ENCODE results near the gene DCLK2.

The DCLK2 gene

GRCh38 chr4:150072906-150073714, 5.1 kb upstream of the DCLK2 start:
- H3K9ac ChIP-seq (ENCODE audit: low read length): peak overlapping the region; percentile 36
- no peak overlapping the region for H4K91ac ChIP-seq (ENCODE audit: low read length)
- H3K79me1 ChIP-seq (replicated peaks; ENCODE audit: low read length, poor library complexity, severe bottlenecking): no peaks in the 10 kb centered on the region
- peak overlapping the region; percentile 86 for H3K27ac ChIP-seq (ENCODE audit: low read length, poor library complexity, severe bottlenecking)
- H3K4me1 ChIP-seq (ENCODE audit: control insufficient read depth, insufficient read depth, low read depth, low read length): peaks cover 3% of the 10 kb centered on the region
- H3K36me3 ChIP-seq (ENCODE audit: control insufficient read depth in 1 of 2, insufficient read depth in 2 of 2, low read depth in 1 of 2, low read length in 2 of 2): no peaks in the 10 kb centered on the region
- no peak overlapping the region for H3K18ac ChIP-seq (ENCODE audit: low read depth in 1 of 2, low read length in 2 of 2)
- WGBS: no CpG with 5 or more reads among the region's 2 CpGs
- H3K4me2 ChIP-seq (ENCODE audit: low read length, poor library complexity, severe bottlenecking): no peak overlapping the region
- H3K14ac ChIP-seq (ENCODE audit: low read length in 2 of 2): no peak overlapping the region
- no peak overlapping the region for H2BK5ac ChIP-seq (ENCODE audit: low read depth, low read length, poor library complexity, severe bottlenecking)
- no peak overlapping the region for H2BK15ac ChIP-seq (ENCODE audit: low read depth, poor library complexity, severe bottlenecking)
- DNase-seq: peak; percentile 69
- no peak overlapping the region for H3K23ac ChIP-seq (ENCODE audit: low read length in 2 of 2)
- H2BK12ac ChIP-seq (ENCODE audit: low read length in 2 of 2): no peak overlapping the region
- no peak overlapping the region for H2BK120ac ChIP-seq (ENCODE audit: low read depth, low read length)
- no peaks in the 10 kb centered on the region for H3K27me3 ChIP-seq (ENCODE audit: control insufficient read depth in 1 of 2, insufficient read depth in 1 of 2, low read length in 2 of 2)
- H2AFZ ChIP-seq (ENCODE audit: low read depth, low read length): no peak overlapping the region
- no peak overlapping the region for H4K8ac ChIP-seq (ENCODE audit: low read length)
- no peak overlapping the region for H2AK5ac ChIP-seq (ENCODE audit: low read length, severe bottlenecking)
- H3K9me3 ChIP-seq (ENCODE audit: control insufficient read depth, low read length): no peaks in the 10 kb centered on the region
- no peak overlapping the region for H3K4me3 ChIP-seq (ENCODE audit: insufficient read depth in 1 of 2, low read depth in 1 of 2, low read length in 2 of 2)
- H3K4ac ChIP-seq (ENCODE audit: low read depth in 1 of 2, low read length in 2 of 2): no peak overlapping the region

GRCh38 chr4:150074064-150074463, 4.2 kb upstream of the DCLK2 start:
- Histone ChIP-seq H3K27ac (ENCODE audit: low read length, poor library complexity, severe bottlenecking) (peak overlapping the region; percentile 29), H2BK12ac (ENCODE audit: low read length in 2 of 2) (no peak overlapping the region), H3K27me3 (ENCODE audit: control insufficient read depth in 1 of 2, insufficient read depth in 1 of 2, low read length in 2 of 2) (no peaks in the 10 kb centered on the region), H2BK15ac (ENCODE audit: low read depth, poor library complexity, severe bottlenecking) (no peak overlapping the region), H3K23ac (ENCODE audit: low read length in 2 of 2) (no peak overlapping the region), H2BK5ac (ENCODE audit: low read depth, low read length, poor library complexity, severe bottlenecking) (no peak overlapping the region), H3K9me3 (ENCODE audit: control insufficient read depth, low read length) (no peaks in the 10 kb centered on the region), H3K4me3 (ENCODE audit: insufficient read depth in 1 of 2, low read depth in 1 of 2, low read length in 2 of 2) (no peak overlapping the region), H3K14ac (ENCODE audit: low read length in 2 of 2) (no peak overlapping the region), H3K9ac (ENCODE audit: low read length) (no peak overlapping the region), H4K8ac (ENCODE audit: low read length) (no peak overlapping the region), H2AFZ (ENCODE audit: low read depth, low read length) (no peak overlapping the region), H3K4me1 (ENCODE audit: control insufficient read depth, insufficient read depth, low read depth, low read length) (peaks cover 6% of the 10 kb centered on the region), H3K4ac (ENCODE audit: low read depth in 1 of 2, low read length in 2 of 2) (no peak overlapping the region), H2BK120ac (ENCODE audit: low read depth, low read length) (no peak overlapping the region), H4K91ac (ENCODE audit: low read length) (no peak overlapping the region), H3K18ac (ENCODE audit: low read depth in 1 of 2, low read length in 2 of 2) (no peak overlapping the region), H3K4me2 (ENCODE audit: low read length, poor library complexity, severe bottlenecking) (no peak overlapping the region), H2AK5ac (ENCODE audit: low read length, severe bottlenecking) (no peak overlapping the region), H3K36me3 (ENCODE audit: control insufficient read depth in 1 of 2, insufficient read depth in 2 of 2, low read depth in 1 of 2, low read length in 2 of 2) (no peaks in the 10 kb centered on the region), H3K79me1 (replicated peaks; ENCODE audit: low read length, poor library complexity, severe bottlenecking) (peaks cover 4% of the 10 kb centered on the region)
- WGBS: 80% methylated on average over 1 of the region's 2 CpGs
- no peak for DNase-seq

- H2BK12ac ChIP-seq (ENCODE audit: low read length in 2 of 2): peak overlapping the region in 1 of 2 experiments; percentile 51
- peak overlapping the region; percentile 96 for H2BK15ac ChIP-seq (ENCODE audit: low read depth, poor library complexity, severe bottlenecking)
- H2BK5ac ChIP-seq (ENCODE audit: low read depth, low read length, poor library complexity, severe bottlenecking): peak overlapping the region; percentile 40
- H3K14ac ChIP-seq (ENCODE audit: low read length in 2 of 2): no peak overlapping the region
- H3K79me1 ChIP-seq (replicated peaks; ENCODE audit: low read length, poor library complexity, severe bottlenecking): peaks cover 20% of the 10 kb centered on the region
- H3K23ac ChIP-seq (ENCODE audit: low read length in 2 of 2): peak overlapping the region in 1 of 2 experiments; percentile 27
- no peak overlapping the region for H2AK5ac ChIP-seq (ENCODE audit: low read length, severe bottlenecking)
- 1% methylated on average over 43 of the region's 59 CpGs for WGBS
- peak overlapping the region; percentile 73 to 92 for H3K18ac ChIP-seq (ENCODE audit: low read depth in 1 of 2, low read length in 2 of 2)
- peaks cover 13% of the 10 kb centered on the region for H3K4me1 ChIP-seq (ENCODE audit: control insufficient read depth, insufficient read depth, low read depth, low read length)
- peak overlapping the region; percentile 73 for H4K91ac ChIP-seq (ENCODE audit: low read length)
- H3K27me3 ChIP-seq (ENCODE audit: control insufficient read depth in 1 of 2, insufficient read depth in 1 of 2, low read length in 2 of 2): no peaks in the 10 kb centered on the region
- H3K27ac ChIP-seq (ENCODE audit: low read length, poor library complexity, severe bottlenecking): no peak overlapping the region
- H3K9ac ChIP-seq (ENCODE audit: low read length): peak overlapping the region; percentile 72
- peak overlapping the region; percentile 80 for H2AFZ ChIP-seq (ENCODE audit: low read depth, low read length)
- H3K36me3 ChIP-seq (ENCODE audit: control insufficient read depth in 1 of 2, insufficient read depth in 2 of 2, low read depth in 1 of 2, low read length in 2 of 2): no peaks in the 10 kb centered on the region
- peak overlapping the region; percentile 24 to 42 for H3K4ac ChIP-seq (ENCODE audit: low read depth in 1 of 2, low read length in 2 of 2)
- peak overlapping the region; percentile 24 for H4K8ac ChIP-seq (ENCODE audit: low read length)
- no peaks in the 10 kb centered on the region for H3K9me3 ChIP-seq (ENCODE audit: control insufficient read depth, low read length)
- peak overlapping the region; percentile 50 for H2BK120ac ChIP-seq (ENCODE audit: low read depth, low read length)
- DNase-seq: peak; percentile 68
- peak overlapping the region; percentile 73 to 80 for H3K4me3 ChIP-seq (ENCODE audit: insufficient read depth in 1 of 2, low read depth in 1 of 2, low read length in 2 of 2)
- H3K4me2 ChIP-seq (ENCODE audit: low read length, poor library complexity, severe bottlenecking): peak overlapping the region; percentile 82
These were observed 385 bp downstream of the DCLK2 start for GRCh38 chr4:150078579-150079080.

GRCh38 chr4:150079081-150079581, 886 bp downstream of the DCLK2 start:
- peak overlapping the region; percentile 73 to 80 for H3K4me3 ChIP-seq (ENCODE audit: insufficient read depth in 1 of 2, low read depth in 1 of 2, low read length in 2 of 2)
- no peaks in the 10 kb centered on the region for H3K27me3 ChIP-seq (ENCODE audit: control insufficient read depth in 1 of 2, insufficient read depth in 1 of 2, low read length in 2 of 2)
- peak overlapping the region; percentile 3 for H4K8ac ChIP-seq (ENCODE audit: low read length)
- peak; percentile 70 for DNase-seq
- 1% methylated on average over 42 of the region's 47 CpGs for whole genome bisulfite sequencing
- no peaks in the 10 kb centered on the region for H3K36me3 ChIP-seq (ENCODE audit: control insufficient read depth in 1 of 2, insufficient read depth in 2 of 2, low read depth in 1 of 2, low read length in 2 of 2)
- no peak overlapping the region for H2AK5ac ChIP-seq (ENCODE audit: low read length, severe bottlenecking)
- H3K23ac ChIP-seq (ENCODE audit: low read length in 2 of 2): no peak overlapping the region
- no peaks in the 10 kb centered on the region for H3K9me3 ChIP-seq (ENCODE audit: control insufficient read depth, low read length)
- H3K27ac ChIP-seq (ENCODE audit: low read length, poor library complexity, severe bottlenecking): no peak overlapping the region
- H3K4ac ChIP-seq (ENCODE audit: low read depth in 1 of 2, low read length in 2 of 2): peak overlapping the region; percentile 24 to 42
- peak overlapping the region; percentile 50 for H2BK120ac ChIP-seq (ENCODE audit: low read depth, low read length)
- H3K9ac ChIP-seq (ENCODE audit: low read length): peak overlapping the region; percentile 72
- H3K79me1 ChIP-seq (replicated peaks; ENCODE audit: low read length, poor library complexity, severe bottlenecking): peaks cover 23% of the 10 kb centered on the region
- peak overlapping the region in 1 of 2 experiments; percentile 64 for H2BK12ac ChIP-seq (ENCODE audit: low read length in 2 of 2)
- H4K91ac ChIP-seq (ENCODE audit: low read length): peak overlapping the region; percentile 74
- no peak overlapping the region for H2BK5ac ChIP-seq (ENCODE audit: low read depth, low read length, poor library complexity, severe bottlenecking)
- no peak overlapping the region for H2BK15ac ChIP-seq (ENCODE audit: low read depth, poor library complexity, severe bottlenecking)
- peak overlapping the region in 1 of 2 experiments; percentile 13 for H3K14ac ChIP-seq (ENCODE audit: low read length in 2 of 2)
- peak overlapping the region; percentile 82 for H3K4me2 ChIP-seq (ENCODE audit: low read length, poor library complexity, severe bottlenecking)
- H2AFZ ChIP-seq (ENCODE audit: low read depth, low read length): peak overlapping the region; percentile 54
- H3K18ac ChIP-seq (ENCODE audit: low read depth in 1 of 2, low read length in 2 of 2): peak overlapping the region; percentile 73 to 92
- H3K4me1 ChIP-seq (ENCODE audit: control insufficient read depth, insufficient read depth, low read depth, low read length): peaks cover 13% of the 10 kb centered on the region
